BLaER1 (cell line): ENCODE measurements around the gene TUNAR.

Experiments used
- H3K27ac ChIP-seq: shearing (Covaris generic); formaldehyde crosslinking; 2 replicates; pipeline ENCODE4 v1.8.1; 2022
- H3K27me3 ChIP-seq: shearing (Covaris generic); formaldehyde crosslinking; 2 replicates; pipeline ENCODE4 v1.8.1; 2022
- H3K36me3 ChIP-seq: shearing (Covaris generic); formaldehyde crosslinking; 2 replicates; pipeline ENCODE4 v1.8.1; 2022
- H3K4me1 ChIP-seq: shearing (Covaris generic); formaldehyde crosslinking; 2 replicates; pipeline ENCODE4 v1.8.1; 2022
- H3K4me2 ChIP-seq: shearing (Covaris generic); formaldehyde crosslinking; 2 replicates; pipeline ENCODE4 v1.8.1; 2022
- H3K4me3 ChIP-seq: shearing (Covaris generic); formaldehyde crosslinking; 2 replicates; pipeline ENCODE4 v1.8.1; 2022
- H3K9ac ChIP-seq: shearing (Covaris generic); formaldehyde crosslinking; 2 replicates; pipeline ENCODE4 v1.8.1; 2022
- H3K9me3 ChIP-seq: shearing (Covaris generic); formaldehyde crosslinking; 2 replicates; pipeline ENCODE4 v1.8.1; 2022
- H4K20me1 ChIP-seq: shearing (Covaris generic); formaldehyde crosslinking; 2 replicates; pipeline ENCODE4 v1.8.1; 2022
- Cebpa-rat ChIP-seq: shearing (Covaris generic); IDR thresholded peaks from 2 replicates; pipeline ENCODE4 v1.8.1; 2022

TUNAR gene

DNA sequence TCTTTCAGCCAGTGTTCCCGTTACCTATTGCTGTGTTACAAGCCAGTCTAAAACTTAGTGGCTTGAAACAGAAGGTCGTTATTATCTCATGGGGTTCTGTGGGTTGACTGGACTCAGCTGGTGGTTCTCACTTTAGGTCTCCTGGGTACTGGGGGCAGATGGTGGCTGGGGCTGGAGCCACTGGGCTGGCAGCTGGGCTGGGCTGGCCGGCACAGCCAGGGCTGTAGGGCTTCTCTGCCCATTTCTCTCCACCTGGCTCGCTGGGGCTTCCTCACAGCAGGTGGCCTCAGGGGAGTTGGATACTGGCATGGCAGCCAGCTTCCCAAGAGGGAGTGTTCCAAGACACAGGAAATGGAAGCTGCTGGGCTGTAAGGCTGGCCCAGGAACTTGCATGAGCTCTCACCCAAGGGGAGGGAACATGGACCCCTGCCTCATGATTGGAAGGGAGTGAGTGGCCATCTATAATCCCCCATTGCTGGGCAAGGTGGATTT is 27.0 kb downstream of the TUNAR start:
- peaks cover 60% of the 10 kb centered on the region for H3K4me1 ChIP-seq
- no peaks in the 10 kb centered on the region; the same call in 1 of the 2 replicates for H3K9me3 ChIP-seq
- H3K4me3 ChIP-seq: peak overlapping the region; percentile 34; the same call in 1 of the 2 replicates
- H3K36me3 ChIP-seq: no peaks in the 10 kb centered on the region
- H3K9ac ChIP-seq: peak overlapping the region; percentile 69; the same call in 1 of the 2 replicates
- peak overlapping the region; percentile 69 for H3K27ac ChIP-seq
- H3K27me3 ChIP-seq: no peaks in the 10 kb centered on the region
- no peak for TF ChIP-seq Cebpa-rat
- peak overlapping the region; percentile 86 for H3K4me2 ChIP-seq
- no peaks in the 10 kb centered on the region for H4K20me1 ChIP-seq

DNA sequence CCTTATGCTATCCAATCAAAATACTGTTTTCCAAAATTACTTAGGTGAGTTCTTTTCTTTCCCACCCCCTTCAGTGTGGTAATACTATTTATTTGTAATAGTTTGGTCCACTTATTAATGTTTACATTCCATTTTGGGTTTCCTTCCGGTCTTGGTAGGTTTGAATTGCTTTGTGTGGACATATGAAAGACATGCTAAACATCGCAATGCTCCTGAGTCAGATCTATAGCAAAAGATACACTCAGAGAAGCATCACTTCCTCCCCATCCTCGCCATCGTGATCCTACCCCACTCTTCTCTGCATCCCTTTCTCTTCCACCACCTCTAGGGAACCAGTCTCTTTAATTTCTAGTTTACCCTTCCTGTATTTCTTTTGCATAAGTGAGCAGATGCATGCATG is 30.0 kb downstream of the TUNAR start:
- Histone ChIP-seq H3K4me1 (peaks cover 45% of the 10 kb centered on the region), H3K27ac (no peak overlapping the region), H3K27me3 (no peaks in the 10 kb centered on the region), H3K4me3 (no peak overlapping the region), H3K9me3 (no peaks in the 10 kb centered on the region), H3K4me2 (no peak overlapping the region), H4K20me1 (no peaks in the 10 kb centered on the region), H3K9ac (no peak overlapping the region), H3K36me3 (no peaks in the 10 kb centered on the region)
- TF ChIP-seq Cebpa-rat: no peak

DNA sequence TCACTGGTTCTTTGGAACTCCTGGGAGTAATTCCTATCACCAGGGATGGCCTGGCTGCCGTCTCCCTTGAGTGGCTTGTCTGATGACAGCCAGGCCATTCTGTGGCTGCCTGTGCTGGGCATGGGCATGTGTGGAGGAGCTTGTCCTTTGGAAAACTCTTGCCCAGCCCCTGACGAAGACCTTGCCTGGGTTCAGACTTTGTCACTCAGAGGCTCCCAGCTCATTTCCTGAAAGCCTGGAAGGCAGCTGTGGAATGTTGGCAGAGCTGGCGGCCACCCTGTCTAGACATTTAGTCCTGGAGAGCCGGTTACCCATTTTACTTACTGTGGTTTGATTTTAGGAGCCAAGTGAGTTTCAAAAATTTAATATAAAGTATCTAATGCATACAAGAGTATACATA is 34.0 kb downstream of the TUNAR start:
- Histone ChIP-seq H3K27me3 (no peaks in the 10 kb centered on the region), H3K27ac (no peak overlapping the region)
- no peak for TF ChIP-seq Cebpa-rat

DNA sequence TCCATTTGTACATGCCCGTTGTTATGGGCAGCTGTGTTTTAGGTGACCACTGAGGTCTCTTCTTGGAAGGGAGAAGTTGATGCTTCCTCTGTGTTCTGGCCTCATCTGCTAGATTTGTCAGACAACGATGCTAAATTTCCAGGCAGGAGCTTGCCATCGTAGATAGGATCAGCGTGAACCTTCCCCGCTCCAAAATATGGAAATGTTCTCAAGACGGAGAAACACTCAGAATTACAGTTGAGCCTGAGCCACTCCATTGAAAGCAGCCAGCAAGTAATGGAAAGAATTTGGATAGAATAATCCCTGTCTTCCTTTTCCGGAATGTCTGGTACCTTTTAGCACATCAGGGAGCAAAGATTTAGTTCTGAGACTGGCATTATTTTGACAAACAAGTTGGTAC is 34.8 kb downstream of the TUNAR start:
- Histone ChIP-seq H3K4me1 (peaks cover 14% of the 10 kb centered on the region; the same call in 1 of the 2 replicates), H3K27me3 (no peaks in the 10 kb centered on the region), H3K9me3 (no peaks in the 10 kb centered on the region), H4K20me1 (no peaks in the 10 kb centered on the region), H3K4me3 (no peak overlapping the region), H3K27ac (no peak overlapping the region), H3K36me3 (no peaks in the 10 kb centered on the region), H3K4me2 (no peak overlapping the region), H3K9ac (no peak overlapping the region)
- no peak for TF ChIP-seq Cebpa-rat

More for the DNA sequence above, 34.0 kb downstream of the TUNAR start:
- no peak overlapping the region for H3K9ac ChIP-seq
- H3K9me3 ChIP-seq: no peaks in the 10 kb centered on the region
- H3K4me3 ChIP-seq: no peak overlapping the region
- H3K4me2 ChIP-seq: no peak overlapping the region
- H3K4me1 ChIP-seq: peaks cover 14% of the 10 kb centered on the region; the same call in 1 of the 2 replicates
- H3K36me3 ChIP-seq: no peaks in the 10 kb centered on the region
- H4K20me1 ChIP-seq: no peaks in the 10 kb centered on the region

DNA sequence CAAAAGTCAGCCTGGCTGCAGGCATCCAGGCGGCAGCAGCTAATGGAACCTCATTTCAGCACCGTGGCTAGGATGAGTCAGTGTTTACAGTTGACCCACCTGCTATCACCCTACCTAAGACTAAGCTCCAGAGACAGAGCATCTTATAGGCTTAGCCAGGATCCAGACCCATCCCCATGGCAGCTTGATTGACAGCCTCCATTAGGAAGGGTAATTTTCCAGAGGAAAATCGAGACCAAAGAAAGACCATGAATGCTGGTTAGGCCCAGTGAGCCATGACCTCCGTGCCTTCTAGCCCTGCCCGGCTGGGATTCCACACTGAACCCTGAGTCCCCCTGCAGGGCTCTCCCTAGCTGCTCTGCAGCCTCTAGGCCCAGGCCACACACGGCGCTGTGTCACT is 38.7 kb downstream of the TUNAR start:
- Histone ChIP-seq H3K9ac (no peak overlapping the region), H4K20me1 (no peaks in the 10 kb centered on the region), H3K9me3 (no peaks in the 10 kb centered on the region), H3K27me3 (no peaks in the 10 kb centered on the region), H3K27ac (no peak overlapping the region), H3K36me3 (no peaks in the 10 kb centered on the region), H3K4me2 (no peak overlapping the region), H3K4me1 (peaks cover 26% of the 10 kb centered on the region), H3K4me3 (no peak overlapping the region)
- TF ChIP-seq Cebpa-rat: no peak

DNA sequence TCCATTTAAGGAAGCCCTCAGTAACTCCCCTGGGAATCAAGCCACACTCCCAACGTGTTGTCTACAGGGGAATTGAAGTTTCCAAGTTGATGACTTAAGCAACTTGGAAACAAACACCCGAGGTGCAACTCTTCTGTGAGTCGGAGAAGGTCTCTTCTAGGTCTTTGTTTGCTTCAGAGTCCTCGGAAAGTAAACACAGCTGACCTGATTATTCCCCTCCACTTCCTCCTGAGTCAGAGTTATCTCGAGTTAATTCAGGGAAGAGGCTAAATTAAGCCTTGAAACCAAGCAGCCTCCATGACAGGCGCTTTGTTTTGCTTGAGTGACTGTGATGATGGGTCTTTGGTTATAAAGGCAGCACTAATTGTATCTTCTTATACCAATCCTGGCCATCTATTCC is 41.8 kb downstream of the TUNAR start:
- Histone ChIP-seq H3K9me3 (no peaks in the 10 kb centered on the region), H3K27me3 (no peaks in the 10 kb centered on the region), H4K20me1 (no peaks in the 10 kb centered on the region), H3K4me3 (no peak overlapping the region), H3K27ac (peak overlapping the region; percentile 24; the same call in 1 of the 2 replicates), H3K4me1 (peaks cover 22% of the 10 kb centered on the region), H3K36me3 (no peaks in the 10 kb centered on the region), H3K4me2 (peak overlapping the region; percentile 82), H3K9ac (no peak overlapping the region)
- no peak for TF ChIP-seq Cebpa-rat

DNA sequence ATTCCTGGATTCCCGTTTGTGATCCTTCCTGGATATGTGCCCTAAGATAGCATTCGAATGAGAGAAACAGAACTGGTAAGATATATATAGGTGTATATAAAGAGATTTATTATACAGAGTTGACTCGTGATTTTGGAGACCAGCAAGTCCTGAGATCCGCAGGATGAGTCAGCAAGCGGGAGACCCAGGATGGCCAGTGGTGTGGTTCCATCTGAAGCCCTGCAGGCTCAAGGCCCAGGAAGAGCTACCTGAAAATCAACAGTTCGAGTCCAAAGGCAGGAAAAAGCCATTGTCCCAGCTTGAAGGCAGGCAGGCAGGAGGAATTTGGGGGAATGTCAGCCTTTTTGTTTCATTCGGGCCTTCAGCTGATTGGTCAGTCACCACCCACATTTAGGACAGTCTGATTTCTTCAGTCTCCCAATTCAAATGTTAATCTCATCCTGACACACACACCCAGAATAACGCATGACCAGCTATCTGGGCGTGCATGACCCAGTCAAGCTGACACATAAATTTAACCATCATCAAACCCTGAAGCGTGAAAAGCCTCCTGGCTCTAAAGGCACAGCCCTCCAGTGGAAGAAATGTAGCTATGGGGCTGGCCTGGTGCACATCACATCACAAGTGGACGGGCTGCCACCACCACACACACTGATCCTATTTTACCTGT is 44.3 kb downstream of the TUNAR start:
- no peaks in the 10 kb centered on the region for H3K9me3 ChIP-seq
- H3K9ac ChIP-seq: no peak overlapping the region
- H3K4me2 ChIP-seq: no peak overlapping the region
- no peak for TF ChIP-seq Cebpa-rat
- H3K36me3 ChIP-seq: no peaks in the 10 kb centered on the region
- peaks cover 22% of the 10 kb centered on the region for H3K4me1 ChIP-seq
- H3K4me3 ChIP-seq: no peak overlapping the region
- no peaks in the 10 kb centered on the region for H4K20me1 ChIP-seq
- no peak overlapping the region for H3K27ac ChIP-seq
- H3K27me3 ChIP-seq: no peaks in the 10 kb centered on the region

DNA sequence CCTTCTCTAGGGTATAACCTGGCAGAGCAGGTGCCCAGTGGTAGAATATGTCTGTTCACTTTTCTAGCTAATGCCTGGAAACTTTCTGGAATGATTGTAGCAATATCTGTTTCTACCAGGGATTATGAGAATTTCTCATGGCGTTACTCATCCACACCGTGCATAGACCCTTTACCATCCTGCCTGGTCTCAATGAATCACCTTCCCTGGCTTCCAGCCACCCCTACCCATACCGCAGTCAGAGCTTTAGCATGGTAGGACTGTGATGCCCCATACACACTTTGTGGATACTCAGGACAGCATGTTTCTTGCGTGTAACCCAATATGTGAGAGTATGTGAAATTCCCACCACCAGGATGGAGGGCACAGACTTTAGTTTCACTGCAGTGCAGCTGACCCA is 45.4 kb downstream of the TUNAR start:
- Histone ChIP-seq H3K36me3 (no peaks in the 10 kb centered on the region), H3K9me3 (no peaks in the 10 kb centered on the region), H3K9ac (no peak overlapping the region), H3K4me2 (no peak overlapping the region), H3K27me3 (no peaks in the 10 kb centered on the region), H4K20me1 (no peaks in the 10 kb centered on the region), H3K4me1 (peaks cover 22% of the 10 kb centered on the region), H3K4me3 (no peak overlapping the region), H3K27ac (no peak overlapping the region)
- no peak for TF ChIP-seq Cebpa-rat

DNA sequence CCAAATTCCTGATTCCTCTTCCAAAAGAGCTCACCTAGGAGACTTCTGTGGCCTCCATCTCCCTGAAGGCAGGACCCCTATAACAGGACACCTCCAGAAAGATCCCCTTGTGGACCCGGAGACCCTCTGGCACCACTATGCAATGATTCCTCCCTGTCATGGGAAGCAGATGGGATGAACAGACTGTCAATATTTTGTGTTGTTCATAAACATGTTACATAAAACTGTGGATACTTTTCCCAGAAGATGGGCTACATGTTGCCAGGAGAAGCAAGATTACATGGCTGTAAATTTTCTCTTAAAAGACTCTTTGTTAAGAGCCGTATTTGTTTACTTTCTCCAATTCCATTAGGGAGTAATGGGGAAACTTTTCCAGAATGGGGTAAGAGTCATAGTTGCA is 52.1 kb downstream of the TUNAR start:
- no peak for TF ChIP-seq Cebpa-rat
- no peaks in the 10 kb centered on the region for H4K20me1 ChIP-seq
- H3K4me2 ChIP-seq: no peak overlapping the region
- no peak overlapping the region for H3K9ac ChIP-seq
- no peak overlapping the region for H3K27ac ChIP-seq
- H3K9me3 ChIP-seq: no peaks in the 10 kb centered on the region
- no peaks in the 10 kb centered on the region for H3K4me1 ChIP-seq
- H3K4me3 ChIP-seq: no peak overlapping the region
- no peaks in the 10 kb centered on the region for H3K27me3 ChIP-seq
- H3K36me3 ChIP-seq: no peaks in the 10 kb centered on the region

DNA sequence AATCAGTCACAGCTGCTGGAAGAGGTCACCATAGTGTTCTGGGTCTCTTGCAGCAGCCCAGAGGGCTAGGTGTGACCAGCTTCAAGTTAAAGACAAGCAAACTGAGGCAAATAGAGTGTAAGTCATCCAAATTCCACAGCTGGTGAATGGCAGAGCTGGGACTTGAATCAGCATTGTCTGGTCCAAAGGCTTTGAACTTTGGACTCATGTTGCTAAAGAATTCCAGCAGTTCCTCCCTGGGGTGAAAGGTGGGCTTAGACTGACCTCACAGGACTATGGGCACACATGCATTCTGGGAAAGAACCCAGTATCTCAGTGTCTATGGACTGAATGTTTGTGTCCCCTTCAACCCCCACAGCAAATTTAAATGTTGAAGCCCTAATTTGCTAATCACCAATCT is 54.8 kb downstream of the TUNAR start:
- Histone ChIP-seq H3K27me3 (no peaks in the 10 kb centered on the region), H3K9ac (no peak overlapping the region), H3K36me3 (no peaks in the 10 kb centered on the region), H4K20me1 (no peaks in the 10 kb centered on the region), H3K9me3 (no peaks in the 10 kb centered on the region), H3K27ac (no peak overlapping the region), H3K4me3 (no peak overlapping the region), H3K4me1 (no peaks in the 10 kb centered on the region), H3K4me2 (no peak overlapping the region)
- TF ChIP-seq Cebpa-rat: no peak
